Measurements from ENCODE around the gene CORO1C. TPM values are rescaled to one million over a fixed set of nuclear protein-coding genes. Genes with fewer than 3 reads are reported as not detected.
A peak's percentile ranks its signal among the peaks of the same experiment; 100 is the strongest.
"Not testable (repeated sequence)": the region's sequence is repeated elsewhere in the genome, so short reads cannot be mapped to it uniquely, and the experiment has no call there.

CORO1C gene
- polyA plus RNA-seq, 1 donor = 68.4 TPM

- WGBS (ENCODE audit: insufficient coverage, low lambda C conversion rate) = 90% methylated on average over 2 of the region's 3 CpGs
- no peak overlapping the region for H3K4me3 ChIP-seq (ENCODE audit: low read length)
- H3K9me3 ChIP-seq (ENCODE audit: control insufficient read depth, low read depth, low read length) = no peaks in the 10 kb centered on the region
- no peak overlapping the region for H3K27ac ChIP-seq (ENCODE audit: low read length)
- DNase-seq = no peak
- no peaks in the 10 kb centered on the region for H3K27me3 ChIP-seq (ENCODE audit: control insufficient read depth, insufficient read depth, low read length)
- H3K4me1 ChIP-seq (ENCODE audit: control insufficient read depth, insufficient read depth, low read length) = no peaks in the 10 kb centered on the region
- H3K36me3 ChIP-seq (ENCODE audit: control insufficient read depth, insufficient read depth, low read length) = no peaks in the 10 kb centered on the region
These were observed 110.2 kb downstream of the CORO1C start for GRCh38 chr12:108621161-108621560.

GRCh38 chr12:108620236-108620879 is 111.0 kb downstream of the CORO1C start:
- WGBS (ENCODE audit: insufficient coverage, low lambda C conversion rate) = 80% methylated on average over 1 of the region's 10 CpGs
- Histone ChIP-seq H3K36me3 (ENCODE audit: control insufficient read depth, insufficient read depth, low read length) (no peaks in the 10 kb centered on the region), H3K4me3 (ENCODE audit: low read length) (no peak overlapping the region), H3K9me3 (ENCODE audit: control insufficient read depth, low read depth, low read length) (no peaks in the 10 kb centered on the region), H3K4me1 (ENCODE audit: control insufficient read depth, insufficient read depth, low read length) (no peaks in the 10 kb centered on the region), H3K27ac (ENCODE audit: low read length) (no peak overlapping the region), H3K27me3 (ENCODE audit: control insufficient read depth, insufficient read depth, low read length) (no peaks in the 10 kb centered on the region)
- DNase-seq = no peak

GRCh38 chr12:108619369-108620160 is 111.8 kb downstream of the CORO1C start:
- Histone ChIP-seq H3K27me3 (ENCODE audit: control insufficient read depth, insufficient read depth, low read length) (no peaks in the 10 kb centered on the region), H3K36me3 (ENCODE audit: control insufficient read depth, insufficient read depth, low read length) (no peaks in the 10 kb centered on the region), H3K4me1 (ENCODE audit: control insufficient read depth, insufficient read depth, low read length) (no peaks in the 10 kb centered on the region), H3K9me3 (ENCODE audit: control insufficient read depth, low read depth, low read length) (no peaks in the 10 kb centered on the region), H3K4me3 (ENCODE audit: low read length) (no peak overlapping the region), H3K27ac (ENCODE audit: low read length) (no peak overlapping the region)
- DNase-seq = no peak
- no CpG with 5 or more reads among the region's 14 CpGs for WGBS (ENCODE audit: insufficient coverage, low lambda C conversion rate)

- not testable (repeated sequence) for H3K27ac ChIP-seq (ENCODE audit: low read length); DNase-seq; H3K4me1 ChIP-seq (ENCODE audit: control insufficient read depth, insufficient read depth, low read length); H3K27me3 ChIP-seq (ENCODE audit: control insufficient read depth, insufficient read depth, low read length); H3K36me3 ChIP-seq (ENCODE audit: control insufficient read depth, insufficient read depth, low read length); H3K4me3 ChIP-seq (ENCODE audit: low read length); H3K9me3 ChIP-seq (ENCODE audit: control insufficient read depth, low read depth, low read length)
- no CpG with 5 or more reads among the region's 4 CpGs for WGBS (ENCODE audit: insufficient coverage, low lambda C conversion rate)
These were observed 112.4 kb downstream of the CORO1C start for GRCh38 chr12:108618953-108619274.

- H3K27ac ChIP-seq (ENCODE audit: low read length) = no peak overlapping the region
- DNase-seq = peak; percentile 65
- 92% methylated on average over 1 of the region's 16 CpGs for WGBS (ENCODE audit: insufficient coverage, low lambda C conversion rate)
- H3K9me3 ChIP-seq (ENCODE audit: control insufficient read depth, low read depth, low read length) = no peaks in the 10 kb centered on the region
- no peak overlapping the region for H3K4me3 ChIP-seq (ENCODE audit: low read length)
- no peaks in the 10 kb centered on the region for H3K27me3 ChIP-seq (ENCODE audit: control insufficient read depth, insufficient read depth, low read length)
- H3K36me3 ChIP-seq (ENCODE audit: control insufficient read depth, insufficient read depth, low read length) = no peaks in the 10 kb centered on the region
- no peaks in the 10 kb centered on the region for H3K4me1 ChIP-seq (ENCODE audit: control insufficient read depth, insufficient read depth, low read length)
These were observed 113.0 kb downstream of the CORO1C start for GRCh38 chr12:108618079-108618952.

GRCh38 chr12:108616941-108617858 is 114.1 kb downstream of the CORO1C start:
- WGBS (ENCODE audit: insufficient coverage, low lambda C conversion rate) = no CpG with 5 or more reads among the region's 14 CpGs
- Histone ChIP-seq H3K27me3 (ENCODE audit: control insufficient read depth, insufficient read depth, low read length) (no peaks in the 10 kb centered on the region), H3K27ac (ENCODE audit: low read length) (no peak overlapping the region), H3K4me3 (ENCODE audit: low read length) (no peak overlapping the region), H3K4me1 (ENCODE audit: control insufficient read depth, insufficient read depth, low read length) (no peaks in the 10 kb centered on the region), H3K36me3 (ENCODE audit: control insufficient read depth, insufficient read depth, low read length) (no peaks in the 10 kb centered on the region), H3K9me3 (ENCODE audit: control insufficient read depth, low read depth, low read length) (no peaks in the 10 kb centered on the region)
- no peak for DNase-seq

GRCh38 chr12:108616359-108616758 is 115.0 kb downstream of the CORO1C start:
- H3K27ac ChIP-seq (ENCODE audit: low read length) = no peak overlapping the region
- DNase-seq = no peak
- WGBS (ENCODE audit: insufficient coverage, low lambda C conversion rate) = 100% methylated on average over 1 of the region's 2 CpGs
- no peaks in the 10 kb centered on the region for H3K4me1 ChIP-seq (ENCODE audit: control insufficient read depth, insufficient read depth, low read length)
- H3K4me3 ChIP-seq (ENCODE audit: low read length) = no peak overlapping the region
- H3K9me3 ChIP-seq (ENCODE audit: control insufficient read depth, low read depth, low read length) = no peaks in the 10 kb centered on the region
- no peaks in the 10 kb centered on the region for H3K36me3 ChIP-seq (ENCODE audit: control insufficient read depth, insufficient read depth, low read length)
- H3K27me3 ChIP-seq (ENCODE audit: control insufficient read depth, insufficient read depth, low read length) = no peaks in the 10 kb centered on the region

GRCh38 chr12:108615918-108616317 is 115.4 kb downstream of the CORO1C start:
- DNase-seq = no peak
- no peaks in the 10 kb centered on the region for H3K36me3 ChIP-seq (ENCODE audit: control insufficient read depth, insufficient read depth, low read length)
- H3K27ac ChIP-seq (ENCODE audit: low read length) = no peak overlapping the region
- H3K9me3 ChIP-seq (ENCODE audit: control insufficient read depth, low read depth, low read length) = no peaks in the 10 kb centered on the region
- no peaks in the 10 kb centered on the region for H3K27me3 ChIP-seq (ENCODE audit: control insufficient read depth, insufficient read depth, low read length)
- H3K4me3 ChIP-seq (ENCODE audit: low read length) = no peak overlapping the region
- no CpG with 5 or more reads among the region's 1 CpG for WGBS (ENCODE audit: insufficient coverage, low lambda C conversion rate)
- no peaks in the 10 kb centered on the region for H3K4me1 ChIP-seq (ENCODE audit: control insufficient read depth, insufficient read depth, low read length)

- DNase-seq = no peak
- Histone ChIP-seq H3K27me3 (ENCODE audit: control insufficient read depth, insufficient read depth, low read length) (peaks cover 5% of the 10 kb centered on the region), H3K36me3 (ENCODE audit: control insufficient read depth, insufficient read depth, low read length) (no peaks in the 10 kb centered on the region), H3K4me1 (ENCODE audit: control insufficient read depth, insufficient read depth, low read length) (no peaks in the 10 kb centered on the region), H3K4me3 (ENCODE audit: low read length) (no peak overlapping the region), H3K9me3 (ENCODE audit: control insufficient read depth, low read depth, low read length) (no peaks in the 10 kb centered on the region), H3K27ac (ENCODE audit: low read length) (no peak overlapping the region)
- WGBS (ENCODE audit: insufficient coverage, low lambda C conversion rate) = no CpG with 5 or more reads among the region's 6 CpGs
These were observed 116.7 kb downstream of the CORO1C start for GRCh38 chr12:108614639-108615038.

GRCh38 chr12:108614041-108614440 is 117.3 kb downstream of the CORO1C start:
- no CpG with 5 or more reads among the region's 4 CpGs for WGBS (ENCODE audit: insufficient coverage, low lambda C conversion rate)
- no peak overlapping the region for H3K4me3 ChIP-seq (ENCODE audit: low read length)
- H3K27me3 ChIP-seq (ENCODE audit: control insufficient read depth, insufficient read depth, low read length) = peaks cover 5% of the 10 kb centered on the region
- no peaks in the 10 kb centered on the region for H3K9me3 ChIP-seq (ENCODE audit: control insufficient read depth, low read depth, low read length)
- DNase-seq = no peak
- H3K4me1 ChIP-seq (ENCODE audit: control insufficient read depth, insufficient read depth, low read length) = no peaks in the 10 kb centered on the region
- no peak overlapping the region for H3K27ac ChIP-seq (ENCODE audit: low read length)
- H3K36me3 ChIP-seq (ENCODE audit: control insufficient read depth, insufficient read depth, low read length) = no peaks in the 10 kb centered on the region
